GM18868 (cell line): ENCODE data around the gene UBA5.
"Not testable (repeated sequence)": the region's sequence is repeated elsewhere in the genome, so short reads cannot be mapped to it uniquely, and the experiment has no call there.

Experiments used
- ATAC-seq: cut with Tn5 transposase; IDR thresholded peaks from one replicate; pipeline ENCODE4 v1.9.1; 2021; ENCODE audit warnings: mild to moderate bottlenecking, moderate library complexity; ENCODE audit not compliant: unreplicated experiment

The UBA5 gene

DNA sequence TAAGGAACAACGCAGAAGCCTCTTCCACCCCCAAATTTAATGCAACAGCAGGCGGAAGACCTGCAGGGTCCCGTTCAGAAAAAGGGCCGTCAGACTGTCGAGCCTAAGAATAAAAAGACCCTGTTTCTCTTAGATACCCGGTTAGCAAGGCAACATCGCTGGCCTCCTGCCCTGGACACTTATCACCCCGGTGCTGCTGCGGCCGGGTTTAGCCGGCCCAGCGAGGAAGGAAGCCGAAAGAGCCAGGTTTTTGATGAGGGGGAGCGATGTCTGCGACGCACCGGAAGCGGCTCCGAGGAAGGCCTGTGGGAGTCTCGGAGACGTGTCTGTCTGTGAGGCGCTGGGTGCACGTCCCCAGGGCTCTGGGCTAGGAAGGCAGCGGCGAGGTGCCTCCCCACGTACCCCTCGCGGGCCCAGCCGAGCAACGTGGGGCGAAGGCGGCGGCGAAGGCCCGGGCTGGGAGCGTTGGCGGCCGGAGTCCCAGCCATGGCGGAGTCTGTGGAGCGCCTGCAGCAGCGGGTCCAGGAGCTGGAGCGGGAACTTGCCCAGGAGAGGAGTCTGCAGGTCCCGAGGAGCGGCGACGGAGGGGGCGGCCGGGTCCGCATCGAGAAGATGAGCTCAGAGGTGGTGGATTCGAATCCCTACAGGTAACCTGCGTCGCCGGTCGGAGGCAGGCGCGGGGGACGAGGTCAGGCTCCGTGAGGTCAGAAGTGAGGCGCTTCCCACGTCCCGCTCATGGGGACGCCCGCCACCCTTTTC is at the start of gene UBA5:
TSS of gene UBA5 (plus strand) at position 278 of the 759 bp plus-strand sequence. CDS start at position 487, 209 bp downstream.
- peak; percentile 73 for ATAC-seq

DNA sequence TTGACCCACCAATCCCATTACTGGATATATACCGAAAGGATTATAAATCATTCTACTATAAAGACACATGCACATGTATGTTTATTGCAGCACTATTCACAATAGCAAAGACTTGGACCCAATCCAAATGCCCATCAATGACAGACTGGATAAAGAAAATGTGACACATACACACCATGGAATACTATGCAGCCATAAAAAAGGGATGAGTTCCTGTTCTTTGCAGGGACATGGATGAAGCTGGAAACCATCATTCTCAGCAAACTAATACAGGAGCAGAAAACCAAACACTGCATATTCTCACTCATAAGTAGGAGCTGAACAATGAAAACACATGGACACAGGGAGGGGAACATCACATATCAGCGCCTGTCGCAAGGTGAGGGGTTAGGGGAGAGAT is 44.8 kb upstream of the UBA5 start:
- ATAC-seq, result not testable (repeated sequence)

DNA sequence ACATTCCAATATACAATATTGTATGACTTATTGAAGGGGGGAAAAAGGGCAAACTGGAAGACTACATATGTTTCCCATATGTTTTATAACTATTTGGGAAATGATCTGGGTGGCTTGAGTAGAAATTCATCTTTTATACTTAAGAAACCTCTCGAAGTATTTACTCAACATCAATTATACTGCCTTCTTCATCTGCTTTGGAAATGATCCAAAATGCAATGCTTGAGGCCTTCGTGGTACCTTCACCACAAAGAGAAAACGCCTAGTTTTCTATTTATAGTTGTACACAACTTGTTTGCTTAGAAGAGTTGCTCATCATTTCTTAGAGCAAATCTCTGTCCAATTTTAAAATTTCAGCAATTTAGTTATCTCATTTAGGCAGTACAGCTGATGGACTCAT is 44.2 kb upstream of the UBA5 start:
- ATAC-seq, result no peak

DNA sequence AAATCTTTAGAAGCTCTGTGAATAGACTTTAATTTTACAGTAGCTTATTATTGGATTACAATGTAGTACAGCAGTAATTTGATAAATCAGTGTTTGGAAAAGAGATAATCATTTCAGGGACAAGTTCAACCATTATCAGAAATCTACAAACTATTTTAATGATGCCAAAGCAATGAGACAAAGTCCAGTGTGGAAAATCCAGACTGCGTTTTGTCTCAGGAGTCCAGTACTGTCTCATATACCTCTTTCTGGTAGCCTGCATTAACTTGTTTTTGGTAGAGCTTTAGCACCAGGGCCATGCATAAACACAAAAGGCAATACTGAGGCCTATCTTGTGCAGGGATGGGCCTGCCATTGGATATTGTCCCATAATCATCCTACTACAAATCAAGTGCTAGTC is 43.3 kb upstream of the UBA5 start:
- no peak for ATAC-seq

DNA sequence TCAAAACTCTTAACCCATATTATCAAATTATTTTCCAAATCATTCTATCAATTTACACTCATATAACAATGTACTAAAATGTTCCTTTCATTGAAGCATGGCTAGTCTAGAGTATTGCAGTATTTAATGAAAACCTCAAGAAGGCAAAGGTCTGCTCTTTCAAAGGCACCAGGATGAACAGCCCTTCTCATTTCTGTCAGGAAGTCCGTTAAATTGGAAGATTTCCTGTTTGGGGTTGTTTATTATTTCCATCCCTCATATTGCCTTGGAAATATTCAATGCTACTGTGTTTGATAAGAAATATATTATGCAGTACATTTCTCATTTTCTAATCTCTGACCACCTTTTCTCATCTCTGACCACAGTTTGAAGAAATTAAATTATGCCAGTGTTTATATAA is 38.0 kb upstream of the UBA5 start:
- no peak for ATAC-seq

DNA sequence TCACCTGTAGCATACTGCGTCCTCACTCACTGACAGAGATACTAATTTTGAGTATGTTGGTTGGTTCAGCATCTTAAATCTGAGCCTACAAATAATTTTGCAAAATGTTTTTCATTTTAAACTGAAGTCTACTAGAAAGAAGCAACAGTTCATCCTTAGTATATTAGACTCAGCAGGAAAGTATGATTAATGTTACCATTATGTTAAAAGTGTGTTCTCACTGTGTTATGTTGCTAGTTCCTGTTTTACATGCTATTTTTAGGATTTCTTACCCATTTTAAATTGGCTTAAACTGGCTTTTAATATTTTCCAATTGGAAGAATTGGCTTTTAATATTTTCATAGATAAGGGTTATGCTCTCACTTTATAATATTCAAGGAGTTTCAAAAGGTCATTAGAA is 37.4 kb upstream of the UBA5 start:
- ATAC-seq, result peak; percentile 32

DNA sequence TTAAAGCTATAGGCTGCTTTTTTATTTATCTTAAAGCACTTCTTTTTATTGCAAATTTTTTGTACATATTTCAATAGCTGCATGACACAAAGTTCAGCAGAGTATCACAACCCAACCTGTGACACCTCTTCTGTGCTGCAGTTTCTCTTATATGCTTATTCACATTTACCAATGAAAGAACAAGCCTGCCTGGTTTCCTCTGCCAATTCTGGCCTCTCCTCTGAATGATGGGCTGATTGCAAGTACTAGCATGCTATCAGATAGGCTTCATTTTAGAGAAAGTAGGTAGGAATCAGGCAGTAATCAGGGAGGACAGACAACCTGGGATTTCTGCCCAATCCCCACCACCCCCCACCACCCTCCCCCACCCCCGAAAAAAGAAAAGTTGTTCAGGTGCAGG is 36.5 kb upstream of the UBA5 start:
- no peak for ATAC-seq

DNA sequence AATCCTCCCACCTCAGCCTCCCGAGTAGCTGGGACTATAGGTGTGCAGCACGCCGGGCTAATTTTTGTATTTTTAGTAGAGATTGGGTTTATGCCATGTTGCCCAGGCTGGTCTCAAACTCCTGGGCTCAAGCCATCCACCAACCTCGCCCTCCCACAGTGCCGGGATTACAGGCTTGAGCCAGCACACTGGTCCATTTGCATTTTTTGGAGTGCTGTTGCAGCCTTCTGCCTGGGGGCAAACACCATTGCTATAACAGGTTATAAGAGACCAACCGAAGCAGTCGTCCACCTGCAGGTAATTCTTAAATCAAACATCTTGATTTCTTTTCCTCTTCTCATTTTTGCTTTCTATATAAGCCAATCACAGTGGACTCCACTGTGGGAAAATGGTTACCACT is 35.3 kb upstream of the UBA5 start:
- no peak for ATAC-seq

DNA sequence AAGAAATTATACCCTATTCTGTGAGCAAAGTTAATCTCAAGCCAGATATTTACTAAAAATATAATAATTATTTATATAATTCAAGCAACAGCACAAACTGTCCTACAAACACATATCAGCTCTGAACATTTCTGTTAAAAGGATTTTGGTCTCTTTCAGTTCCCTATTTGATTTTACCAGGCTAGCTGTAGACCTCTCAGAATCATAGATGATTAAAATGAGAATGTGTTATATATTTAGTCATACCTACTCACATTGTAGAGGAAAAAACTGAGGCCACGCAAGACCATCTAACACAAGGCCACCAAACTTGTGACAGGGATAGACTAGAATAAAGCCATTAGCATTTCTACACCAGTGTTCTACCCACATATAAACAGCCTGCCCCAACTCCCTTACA is 34.5 kb upstream of the UBA5 start:
- peak; percentile 92 for ATAC-seq

DNA sequence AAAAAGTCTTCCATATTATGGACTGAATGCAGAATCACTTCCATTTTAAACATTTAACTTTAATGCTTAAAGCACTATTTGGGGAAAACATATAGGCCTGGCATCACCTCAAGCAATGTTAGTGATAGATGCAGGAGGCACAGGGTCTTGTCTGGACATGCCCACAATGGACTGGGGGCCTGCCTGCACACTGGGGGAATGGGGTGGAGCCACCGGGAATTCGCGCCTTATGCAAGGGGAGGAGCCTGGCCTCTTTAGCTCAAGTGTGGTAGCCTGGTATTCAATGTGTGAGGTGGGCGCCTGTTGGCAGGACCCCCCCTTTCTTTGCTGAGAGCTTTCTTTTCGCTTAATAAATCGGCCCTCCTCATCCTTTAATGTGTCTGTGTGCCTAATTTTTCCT is 33.2 kb upstream of the UBA5 start:
- ATAC-seq, result no peak

DNA sequence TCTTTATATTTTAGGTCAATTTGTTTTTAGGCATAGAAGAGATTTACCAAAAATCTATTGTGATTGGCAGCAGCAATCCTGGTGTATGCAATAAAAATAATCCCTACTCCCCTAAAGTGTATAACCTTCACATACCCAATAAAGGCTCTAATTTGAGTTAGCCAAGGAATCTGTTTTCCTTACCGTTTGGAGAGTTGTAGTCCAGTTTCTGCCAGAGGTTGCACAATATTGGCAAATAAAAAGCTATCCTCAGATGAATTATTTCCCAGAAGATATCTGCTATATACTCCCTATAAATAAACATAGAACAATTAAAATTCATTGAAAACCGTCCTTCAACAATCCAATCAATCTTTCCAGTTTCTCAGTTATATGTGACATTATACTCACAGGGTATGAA is 32.0 kb upstream of the UBA5 start:
- no peak for ATAC-seq

DNA sequence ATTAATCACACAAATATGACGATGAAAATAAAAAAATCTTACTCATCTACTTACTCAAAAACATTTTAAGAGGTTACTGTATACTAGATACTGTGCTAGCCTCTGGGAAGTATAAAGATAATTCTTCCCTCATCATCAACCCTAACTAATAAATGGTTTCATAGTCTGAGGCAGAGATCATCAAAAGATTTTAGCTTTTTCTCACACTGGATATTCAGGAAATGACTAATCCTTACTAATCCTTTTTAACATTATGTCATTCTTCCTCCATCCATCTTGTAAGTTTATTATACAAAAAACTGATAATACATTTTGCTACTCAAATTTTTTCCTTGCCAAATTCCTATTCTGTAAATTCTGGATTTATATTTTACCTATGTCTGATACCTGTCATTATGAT is 30.2 kb upstream of the UBA5 start:
- ATAC-seq, result no peak

DNA sequence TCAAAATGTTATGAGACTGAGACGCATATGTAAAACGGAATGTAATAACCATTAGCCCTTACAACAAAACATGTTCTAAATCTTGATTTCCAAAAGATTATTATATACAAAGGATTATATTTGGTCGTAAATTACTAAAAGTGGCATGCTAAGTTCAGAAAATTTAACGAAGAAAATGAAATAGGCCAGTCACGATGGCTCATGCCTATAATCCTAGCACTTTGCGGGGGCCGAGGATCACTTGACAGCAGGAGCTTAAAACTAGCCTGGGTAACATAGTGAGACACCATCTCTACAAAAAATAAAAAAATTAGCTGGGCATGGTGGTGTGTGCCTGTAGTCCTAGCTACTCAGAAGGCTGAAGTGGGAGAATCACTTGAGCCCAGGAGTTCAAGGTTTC is 29.5 kb upstream of the UBA5 start:
- no peak for ATAC-seq

DNA sequence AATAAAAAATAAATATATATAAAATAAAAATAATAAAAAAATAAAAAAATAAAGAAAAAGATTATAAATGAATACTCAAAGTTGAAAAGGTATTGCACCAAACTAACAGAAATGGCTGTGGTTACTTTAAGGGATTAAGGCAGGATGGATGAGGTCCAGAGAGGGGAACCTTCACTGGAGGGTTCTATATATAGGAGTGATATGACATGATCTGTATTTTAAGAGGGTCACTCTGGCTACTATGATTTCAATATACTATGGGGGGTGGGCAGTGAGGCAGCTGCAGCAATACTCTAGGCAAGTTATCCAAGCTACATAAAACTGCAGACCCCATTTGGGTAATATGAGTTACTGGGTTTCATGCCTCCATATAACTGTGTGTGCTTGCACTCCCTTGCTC is 25.1 kb upstream of the UBA5 start:
- ATAC-seq, result no peak

DNA sequence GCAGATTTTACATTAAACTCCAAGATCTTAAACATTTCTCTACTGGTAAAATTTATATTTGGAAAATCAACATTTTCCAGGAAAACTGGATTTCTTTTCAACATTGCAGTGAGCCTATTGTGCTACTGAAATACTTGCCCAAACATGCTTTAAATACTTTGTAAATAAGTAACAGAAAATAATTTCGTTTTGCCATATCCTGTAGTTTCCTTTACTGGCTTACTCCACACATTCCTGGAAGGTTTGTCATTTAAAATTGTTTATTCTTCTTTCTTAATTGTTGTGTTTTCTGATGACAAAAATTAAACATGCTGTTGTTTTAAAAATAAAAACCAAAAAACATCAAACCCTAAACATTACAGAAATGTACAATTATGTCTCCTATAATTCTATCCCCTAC is 22.5 kb upstream of the UBA5 start:
- no peak for ATAC-seq

DNA sequence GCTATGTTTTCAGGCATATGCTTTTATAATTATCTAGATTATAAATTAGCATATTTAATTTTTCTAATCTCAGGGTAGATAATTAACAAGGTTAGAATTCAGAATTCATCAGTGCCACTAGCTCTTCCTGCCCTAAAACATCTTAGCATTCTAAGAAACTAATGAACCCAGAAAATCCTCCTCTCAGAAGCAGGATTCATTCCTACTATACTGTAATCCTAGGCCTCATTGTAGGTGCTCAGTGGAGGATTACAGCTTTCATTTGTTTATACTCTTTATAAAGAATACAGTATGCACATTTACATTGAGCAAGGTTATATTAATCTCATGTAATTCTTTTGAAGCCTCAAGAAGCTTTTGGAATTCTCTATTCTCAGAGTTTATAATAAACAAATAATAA is 21.4 kb upstream of the UBA5 start:
- ATAC-seq, result no peak

DNA sequence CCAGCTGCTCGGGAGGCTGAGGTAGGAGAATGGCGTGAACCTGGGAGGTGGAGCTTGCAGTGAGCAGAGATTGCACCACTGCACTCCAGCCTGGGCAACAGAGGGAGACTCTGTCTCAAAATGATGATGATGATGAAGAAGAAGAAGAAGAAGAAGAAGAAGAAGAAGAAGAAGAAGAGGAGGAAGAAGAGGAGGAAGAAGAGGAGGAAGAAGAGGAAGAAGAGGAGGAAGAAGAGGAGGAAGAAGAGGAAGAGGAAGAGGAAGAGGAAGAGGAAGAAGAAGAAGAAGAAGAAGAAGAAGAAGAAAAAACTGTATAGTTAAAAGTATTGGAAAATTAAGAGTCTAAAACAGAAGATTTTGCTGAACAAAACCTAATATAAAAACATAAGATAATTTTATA is 18.7 kb upstream of the UBA5 start:
- ATAC-seq, result not testable (repeated sequence)

DNA sequence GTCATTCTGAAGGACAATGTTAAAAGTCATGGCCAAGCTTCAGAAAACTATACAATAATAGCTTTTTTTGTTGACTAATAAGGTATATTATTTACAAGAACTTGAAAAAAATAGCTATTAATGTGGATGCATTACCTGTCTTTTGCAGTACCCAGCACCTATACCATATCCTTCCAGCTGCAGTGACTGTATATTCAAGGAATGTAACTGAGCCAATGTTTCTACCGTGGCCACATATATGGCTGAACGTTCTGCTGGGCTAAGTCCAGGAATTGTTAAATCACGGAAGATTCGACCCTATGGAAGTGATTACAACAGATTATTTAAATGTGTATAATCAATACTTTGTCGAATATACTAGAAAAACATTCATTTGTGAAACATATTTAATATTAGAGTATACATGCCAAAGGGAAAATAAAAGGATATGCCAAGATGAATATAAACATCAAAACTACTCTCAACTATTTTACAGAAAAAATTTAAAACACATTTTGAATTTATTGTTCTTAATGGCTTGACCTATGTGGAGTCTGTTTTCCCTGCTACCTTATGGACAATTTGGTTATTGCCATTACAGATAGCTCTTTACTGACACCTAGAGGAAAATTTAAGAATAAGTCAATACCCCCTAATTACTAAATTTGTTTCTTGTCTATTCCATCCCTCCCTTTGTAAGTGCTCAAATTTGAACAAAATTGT is 18.1 kb upstream of the UBA5 start:
- ATAC-seq, result no peak

DNA sequence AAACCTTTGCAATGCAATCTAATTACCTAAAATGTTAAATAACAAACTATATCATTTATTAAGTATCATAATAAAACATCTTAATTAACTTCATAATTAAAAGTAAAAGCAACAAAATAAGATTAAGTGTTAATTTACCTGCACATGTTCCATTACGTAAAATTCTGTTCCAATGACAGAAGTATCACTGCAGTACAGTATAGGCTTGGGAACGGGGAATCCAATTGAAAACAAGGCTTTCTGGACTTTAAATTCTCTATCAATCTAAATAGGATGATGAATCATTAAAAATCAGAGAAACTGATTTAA is 17.6 kb upstream of the UBA5 start:
- no peak for ATAC-seq

DNA sequence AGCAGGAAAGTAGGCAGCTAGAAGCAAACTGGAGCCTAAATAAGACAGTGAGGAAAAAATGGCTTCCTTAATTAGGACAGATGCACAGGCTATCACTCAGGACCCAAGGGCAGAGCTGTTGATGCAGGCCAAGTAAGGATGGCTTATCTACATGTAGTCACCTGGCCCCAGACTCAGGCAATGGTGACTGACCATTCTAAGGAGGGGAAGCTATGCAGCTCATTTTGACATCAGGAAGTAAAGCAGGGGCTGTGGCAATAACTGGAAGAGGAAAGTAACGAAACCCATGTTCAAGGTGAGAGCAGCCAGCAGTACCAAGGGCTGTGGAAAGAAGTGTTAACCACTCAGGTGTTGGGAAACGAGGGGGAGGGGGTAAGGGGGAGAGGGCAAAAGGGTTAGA is 16.8 kb upstream of the UBA5 start:
- no peak for ATAC-seq

DNA sequence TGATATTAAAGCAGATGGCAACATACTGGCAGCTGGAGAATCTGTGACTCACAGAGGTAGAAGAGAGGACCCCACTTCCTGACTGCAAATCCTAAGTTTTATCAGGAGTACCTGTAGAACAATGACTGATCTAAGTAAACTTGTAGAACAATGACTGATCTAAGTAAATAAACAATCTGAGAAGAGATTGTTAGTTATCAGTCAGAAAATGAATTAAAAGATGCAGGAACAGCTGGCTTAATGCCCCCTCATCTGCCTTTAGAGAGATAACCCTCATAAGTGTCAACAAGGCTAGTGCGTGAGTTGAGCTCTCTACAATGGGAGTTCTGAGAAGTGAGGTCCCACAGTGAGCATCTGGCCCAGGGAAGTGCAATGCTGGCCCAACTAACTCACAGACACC is 15.1 kb upstream of the UBA5 start:
- no peak for ATAC-seq

DNA sequence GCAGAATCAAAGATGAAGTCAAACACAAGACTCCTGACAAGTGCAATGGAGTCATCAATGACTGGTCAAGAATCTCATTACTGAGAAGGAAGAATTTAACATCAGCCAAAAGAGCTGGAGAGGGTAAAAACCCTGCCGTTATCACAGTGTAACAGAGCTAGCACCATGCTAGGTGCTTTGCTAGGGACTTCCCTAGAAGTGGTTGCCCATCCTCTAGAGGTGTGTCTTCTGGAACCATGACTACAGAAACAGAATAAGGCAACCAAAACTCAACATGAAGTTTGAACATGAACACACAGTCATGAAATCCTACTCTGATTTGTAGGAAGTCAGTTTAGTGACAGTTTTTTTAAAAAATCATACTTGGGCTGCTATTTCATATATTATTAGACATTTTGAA is 10.0 kb upstream of the UBA5 start:
- peak; percentile 83 for ATAC-seq
